Tibial nerve (tissue), 3 donors: ENCODE data around the gene TAS2R1.

Experiments used
- POLR2A ChIP-seq, 2 donors: fragments of 450-650 bp; IDR thresholded peaks; one replicate each; pipeline ENCODE4 v1.6.1; 2017; ENCODE audit warnings: antibody characterized with exemption in 2 of 2, mild to moderate bottlenecking in 2 of 2, moderate library complexity in 2 of 2
- TF ChIP-seq, protein P1 (sequence below), 5 experiments: fragments of 200-600 bp in 3 of 5; fragments of 450-650 bp in 2 of 5; sonication (generic) in 3 of 5; IDR thresholded peaks; one replicate each; pipeline ENCODE4 v1.5.1; 2016 to 2019; ENCODE audit warnings: antibody characterized with exemption in 5 of 5, mild to moderate bottlenecking in 3 of 5, moderate library complexity in 2 of 5

DNA sequence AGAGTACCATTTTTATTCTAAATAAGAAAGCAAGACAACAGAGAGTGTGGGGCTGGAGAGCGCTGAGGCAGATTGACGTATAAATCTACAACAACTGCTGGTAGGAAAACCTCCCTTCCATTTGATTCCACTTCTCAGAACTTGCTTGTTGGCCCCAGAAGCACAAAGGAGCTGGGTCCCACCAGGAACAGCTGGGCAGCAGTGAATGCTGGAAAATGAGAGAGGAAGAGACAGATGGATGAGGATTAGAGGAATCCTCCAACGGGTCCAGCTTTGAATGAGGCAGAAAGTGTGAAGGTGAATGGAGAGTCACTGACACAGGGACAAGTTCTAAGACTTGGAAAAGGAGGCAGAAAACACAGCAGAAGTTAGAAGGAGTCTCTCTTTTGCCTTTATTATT is 14.8 kb downstream of the TAS2R1 start:
- TF ChIP-seq, protein P1, sequence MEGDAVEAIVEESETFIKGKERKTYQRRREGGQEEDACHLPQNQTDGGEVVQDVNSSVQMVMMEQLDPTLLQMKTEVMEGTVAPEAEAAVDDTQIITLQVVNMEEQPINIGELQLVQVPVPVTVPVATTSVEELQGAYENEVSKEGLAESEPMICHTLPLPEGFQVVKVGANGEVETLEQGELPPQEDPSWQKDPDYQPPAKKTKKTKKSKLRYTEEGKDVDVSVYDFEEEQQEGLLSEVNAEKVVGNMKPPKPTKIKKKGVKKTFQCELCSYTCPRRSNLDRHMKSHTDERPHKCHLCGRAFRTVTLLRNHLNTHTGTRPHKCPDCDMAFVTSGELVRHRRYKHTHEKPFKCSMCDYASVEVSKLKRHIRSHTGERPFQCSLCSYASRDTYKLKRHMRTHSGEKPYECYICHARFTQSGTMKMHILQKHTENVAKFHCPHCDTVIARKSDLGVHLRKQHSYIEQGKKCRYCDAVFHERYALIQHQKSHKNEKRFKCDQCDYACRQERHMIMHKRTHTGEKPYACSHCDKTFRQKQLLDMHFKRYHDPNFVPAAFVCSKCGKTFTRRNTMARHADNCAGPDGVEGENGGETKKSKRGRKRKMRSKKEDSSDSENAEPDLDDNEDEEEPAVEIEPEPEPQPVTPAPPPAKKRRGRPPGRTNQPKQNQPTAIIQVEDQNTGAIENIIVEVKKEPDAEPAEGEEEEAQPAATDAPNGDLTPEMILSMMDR (IDR thresholded peaks at IDR 0.05): no peak
- TF ChIP-seq POLR2A (IDR thresholded peaks at IDR 0.05): no peak
